Adrenal gland (tissue), 5 donors: Measurements from ENCODE around the gene MYO1B.

ENCODE experiments used
- CTCF ChIP-seq, 6 experiments: fragments of 450-650 bp in 4 of 6; fragments of 200-600 bp in 2 of 6; sonication (generic) in 1 of 6; IDR thresholded peaks; 1 replicate in 5 of 6; 2 replicates in 1 of 6; pipeline versions ENCODE4 v1.5.1 to v1.8.0; 2016 to 2021; ENCODE audit warnings: antibody characterized with exemption in 6 of 6, mild to moderate bottlenecking in 2 of 6, moderate library complexity in 1 of 6
- POLR2A ChIP-seq, 2 donors: fragments of 450-650 bp; IDR thresholded peaks; one replicate each; pipeline ENCODE4 v1.6.1; 2017; ENCODE audit warnings: antibody characterized with exemption in 2 of 2, mild to moderate bottlenecking in 2 of 2, moderate library complexity in 1 of 2
- donor health status: DM: no; HTN: no; CAD: no.

- TF ChIP-seq CTCF (IDR thresholded peaks at IDR 0.05), result no peak
- TF ChIP-seq POLR2A (IDR thresholded peaks at IDR 0.05), result no peak
These were observed 185.3 kb downstream of the MYO1B start for GRCh38 chr2:191430476-191430875.
